ENCODE measurements around the gene IDH2.
"Not testable (repeated sequence)": the region's sequence is repeated elsewhere in the genome, so short reads cannot be mapped to it uniquely, and the experiment has no call there.

Gene IDH2

DNA sequence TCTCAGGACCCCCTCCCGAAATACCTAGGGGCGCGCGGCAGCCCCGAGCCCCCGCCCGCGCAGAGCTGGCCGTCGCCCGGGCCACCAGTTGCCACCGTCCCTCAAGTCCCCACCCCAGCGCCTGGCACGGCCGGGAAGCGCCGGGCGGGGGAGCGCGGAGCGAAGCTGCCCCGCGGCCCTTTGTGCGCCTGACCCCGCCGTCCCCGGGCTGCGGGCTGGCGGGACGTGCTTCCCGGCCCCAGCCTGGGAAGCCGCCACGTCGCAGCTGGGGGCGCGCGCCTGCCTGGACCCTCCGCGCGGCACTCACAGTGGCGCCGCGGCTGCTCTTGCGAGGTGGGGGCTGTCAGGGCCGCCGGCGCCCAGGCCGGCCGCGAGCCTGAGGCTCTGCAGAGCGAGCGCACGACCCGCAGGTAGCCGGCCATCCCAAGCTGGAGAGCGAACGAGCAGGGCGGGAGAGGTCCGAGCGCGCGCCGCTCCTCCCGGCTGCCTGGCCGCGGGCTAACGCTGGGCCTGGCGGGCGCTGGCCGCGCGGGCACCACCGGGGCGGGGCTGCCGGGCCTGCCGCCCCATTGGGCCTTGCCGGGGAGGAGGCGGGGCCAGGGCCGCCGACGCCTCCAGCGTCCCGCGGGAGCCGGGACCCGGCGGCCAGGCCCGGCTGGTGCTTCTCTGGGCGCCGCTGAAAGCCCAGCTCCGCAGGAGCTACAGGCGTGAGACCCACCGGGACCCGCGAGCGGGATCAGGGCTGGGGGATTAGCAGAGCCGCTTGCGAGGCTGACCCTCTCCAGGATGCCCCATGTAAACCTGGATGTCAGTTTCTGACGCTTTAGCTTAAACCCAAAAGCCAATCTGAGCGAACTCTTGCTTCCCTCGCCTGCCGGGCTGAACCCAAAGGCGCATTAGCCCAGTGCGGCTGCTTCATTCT, at the start of gene IDH2:
Gene IDH2, minus strand, starts transcription at position 500 of the 922 bp plus-strand sequence. Its CDS starts 78 bp downstream, at position 422.
- DNase-seq, result peak; percentile 74

DNA sequence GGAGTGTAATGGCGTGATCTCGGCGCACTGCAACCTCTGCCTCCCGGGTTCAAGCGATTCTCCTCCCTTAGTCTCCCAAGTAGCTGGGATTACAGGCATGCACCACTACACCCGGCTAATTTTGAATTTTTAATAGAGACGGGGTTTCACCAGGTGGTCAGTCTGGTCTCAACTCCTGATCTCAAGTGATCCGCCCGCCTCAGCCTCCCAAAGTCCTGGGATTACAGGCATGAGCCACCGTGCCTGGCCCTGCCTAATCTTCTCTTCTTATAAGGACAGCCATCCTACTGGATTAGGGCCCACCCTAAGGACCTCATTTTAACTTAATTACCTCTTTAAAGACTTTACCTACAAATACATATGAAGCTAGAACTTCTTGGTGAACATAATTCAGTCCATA, 48.3 kb upstream of the IDH2 start:
- not testable (repeated sequence) for DNase-seq

DNA sequence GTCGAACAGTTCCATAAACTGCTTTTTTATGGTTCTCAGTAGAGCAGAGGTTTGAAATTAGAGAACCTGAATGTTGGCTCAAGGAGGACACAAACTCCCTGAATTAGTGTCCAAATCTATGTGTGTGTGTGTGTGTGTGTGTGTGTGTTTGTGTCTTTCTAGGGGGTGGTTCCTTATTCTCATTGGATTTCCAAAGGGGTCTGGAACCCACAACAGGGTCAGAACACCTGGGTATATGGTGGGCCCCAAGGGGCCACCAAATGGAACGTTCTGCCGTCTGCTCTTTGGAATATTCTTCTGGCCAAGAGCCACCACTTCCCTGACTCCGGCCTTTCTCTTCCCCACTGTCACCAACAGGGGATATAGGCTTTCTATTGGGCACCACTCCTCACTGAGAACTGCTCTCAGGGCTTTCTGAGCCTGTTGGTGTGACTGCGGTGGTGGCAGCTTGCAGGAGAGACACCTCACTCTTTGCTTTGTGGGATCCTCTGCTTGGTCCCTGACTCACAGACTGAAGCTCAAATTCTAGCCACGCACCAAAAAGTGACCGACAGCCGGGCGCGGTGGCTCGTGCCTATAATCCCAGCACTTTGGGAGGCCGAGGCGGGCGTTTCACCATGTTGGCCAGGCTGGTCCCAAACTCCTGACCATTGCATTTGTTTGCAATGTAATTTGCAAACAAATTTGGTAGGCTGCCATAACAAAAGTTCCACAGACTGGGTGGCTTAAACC, 47.5 kb upstream of the IDH2 start:
- DNase-seq, result no peak

DNA sequence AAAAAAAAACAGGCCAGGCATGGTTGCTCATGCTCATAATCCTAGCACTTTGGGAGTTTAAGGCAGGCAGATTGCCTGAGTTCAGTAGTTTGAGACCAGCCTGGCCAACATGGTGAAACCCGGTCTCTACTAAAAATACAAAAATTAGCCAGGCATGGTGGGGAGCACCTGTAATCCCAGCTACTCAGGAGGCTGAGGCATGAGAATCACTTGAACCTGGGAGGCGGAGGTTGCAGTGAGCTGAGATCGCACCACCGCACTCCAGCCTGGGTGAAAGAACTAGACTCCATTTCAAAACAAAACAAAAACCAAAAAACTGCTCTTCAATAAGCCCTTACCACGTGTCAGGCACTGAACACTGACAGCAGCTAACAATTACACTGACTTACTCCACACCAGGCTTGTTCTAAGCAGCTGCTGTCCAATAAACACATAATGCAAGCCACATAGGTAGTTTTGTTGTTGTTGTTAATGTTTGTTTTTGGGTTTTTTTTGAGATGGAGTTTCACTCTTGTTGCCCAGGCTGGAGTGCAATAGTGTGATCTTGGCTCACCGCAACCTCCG, 44.0 kb upstream of the IDH2 start:
- DNase-seq, result not testable (repeated sequence)

DNA sequence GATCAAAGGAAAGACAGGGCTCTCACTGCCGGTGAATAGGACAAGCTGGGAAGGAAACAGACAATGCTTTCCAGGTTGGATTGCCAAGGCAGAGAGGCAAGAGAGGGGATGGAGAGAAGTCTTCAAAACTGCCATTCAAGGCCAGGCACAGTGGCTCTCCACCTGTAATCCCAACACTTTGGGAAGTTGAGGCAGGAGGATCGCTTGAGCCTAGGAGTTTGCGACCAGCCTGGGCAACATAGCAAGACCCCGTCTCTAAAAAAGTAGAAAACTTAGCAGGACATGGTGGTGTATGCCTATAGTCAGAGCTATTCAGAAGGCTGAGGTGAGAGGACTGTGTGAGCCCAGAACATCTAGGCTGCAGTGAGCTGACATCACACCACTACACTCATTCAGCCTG, 43.5 kb upstream of the IDH2 start:
- DNase-seq, result no peak

DNA sequence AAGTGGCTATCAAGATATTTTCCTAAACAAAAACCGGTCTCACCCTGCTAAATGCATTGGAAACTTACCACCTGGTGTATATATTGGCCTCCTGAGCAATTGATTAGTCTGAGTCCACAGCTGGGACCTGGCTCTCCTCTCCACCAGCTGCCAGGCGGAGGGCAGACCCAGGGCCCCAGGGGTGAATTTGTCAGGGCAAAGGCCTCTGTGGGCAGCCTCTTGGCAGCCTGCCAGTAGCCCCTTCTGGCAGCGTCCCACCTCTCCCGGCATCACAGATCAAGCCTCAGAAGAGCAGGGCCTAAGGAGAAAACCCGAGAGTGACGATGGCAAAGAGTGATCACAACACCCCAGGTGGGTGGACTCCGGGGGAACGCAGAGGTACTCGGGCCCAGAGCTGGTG, 43.0 kb upstream of the IDH2 start:
- DNase-seq, result no peak

DNA sequence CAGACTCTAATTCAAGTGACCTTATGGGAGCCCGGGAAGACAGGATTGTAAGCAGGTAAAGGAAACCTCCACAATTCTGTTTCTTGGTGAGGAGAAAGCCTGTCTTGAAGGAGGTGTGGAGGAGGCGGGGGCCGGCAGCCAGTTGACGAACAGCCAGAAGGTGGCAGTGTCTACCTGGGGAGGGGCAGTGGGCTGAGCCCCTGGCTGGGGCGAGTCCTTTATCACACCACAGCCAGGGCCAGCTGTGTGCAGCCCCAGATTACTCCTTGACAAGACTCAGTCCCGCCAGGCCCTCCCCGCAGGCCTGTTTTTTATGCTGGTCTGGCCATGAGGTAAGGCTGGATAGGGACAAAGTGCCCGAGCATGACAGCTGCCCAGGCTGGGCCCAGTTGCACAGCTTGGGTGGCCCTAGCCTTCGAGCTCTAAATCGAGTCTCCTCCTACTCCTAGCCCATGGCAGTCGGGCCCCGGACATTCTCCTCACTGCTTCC, 40.9 kb upstream of the IDH2 start:
- no peak for DNase-seq

DNA sequence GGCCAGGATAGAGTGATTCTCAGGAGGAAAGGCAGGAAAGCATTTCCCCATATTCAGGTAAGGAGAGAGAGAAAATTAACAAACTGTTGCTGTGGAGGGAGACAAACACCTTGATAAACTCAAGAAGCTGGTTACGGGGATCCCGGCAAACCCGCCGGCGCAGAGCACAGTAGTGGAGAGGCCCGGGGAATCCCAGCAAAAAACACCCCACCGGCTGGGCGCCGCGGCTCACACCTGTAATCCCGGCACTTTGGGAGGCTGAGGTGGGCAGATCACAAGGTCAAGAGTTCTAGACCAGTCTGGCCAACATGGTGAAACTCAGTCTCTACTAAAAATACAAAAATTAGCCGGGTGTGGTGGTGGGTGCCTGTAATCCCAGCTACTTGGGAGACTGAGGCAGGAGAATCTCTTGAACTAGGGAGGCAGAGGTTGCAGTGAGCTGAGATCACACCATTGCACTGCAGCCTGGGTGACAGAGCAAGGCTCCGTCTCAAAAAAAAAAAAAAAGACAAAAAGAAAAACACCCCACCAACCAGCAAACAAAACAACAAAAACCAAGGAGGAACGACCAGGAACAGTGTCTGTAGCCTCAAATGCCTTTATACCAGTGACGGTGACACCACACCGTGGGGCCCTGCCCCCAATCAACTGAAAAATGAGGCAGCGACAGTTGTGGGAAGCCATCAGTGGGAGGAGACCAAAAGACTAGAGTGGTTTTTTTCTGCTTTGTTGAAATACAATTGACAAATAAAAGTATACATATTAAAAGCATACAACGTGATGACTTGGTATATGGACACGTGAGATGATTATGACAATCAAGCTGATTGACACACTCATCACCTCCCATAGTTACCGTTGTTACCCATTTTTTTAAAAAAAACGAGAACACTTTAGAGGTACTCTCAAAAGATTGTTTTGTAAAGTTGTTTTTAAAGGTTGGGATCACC, 40.2 kb upstream of the IDH2 start:
- DNase-seq, result no peak

DNA sequence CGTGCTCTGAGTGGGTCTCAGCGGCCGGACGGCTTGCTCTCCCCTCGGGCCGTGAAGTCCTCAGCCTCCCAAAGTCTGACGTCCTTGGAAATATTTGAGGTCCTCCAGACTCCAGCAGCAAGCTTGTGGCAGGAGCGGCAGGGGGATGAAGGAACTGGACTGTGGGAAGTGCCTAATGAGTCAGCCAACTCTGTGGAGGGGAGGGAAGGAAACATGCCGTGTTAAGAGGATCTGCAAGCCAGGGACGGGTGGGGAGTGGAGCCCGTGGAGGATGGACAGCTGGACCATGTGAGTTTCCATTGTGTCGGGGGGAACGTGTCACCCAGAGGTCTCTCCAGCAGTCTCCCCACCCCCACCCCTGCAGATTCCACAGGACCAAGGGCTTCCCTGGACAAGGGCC, 39.4 kb upstream of the IDH2 start:
- DNase-seq, result no peak

DNA sequence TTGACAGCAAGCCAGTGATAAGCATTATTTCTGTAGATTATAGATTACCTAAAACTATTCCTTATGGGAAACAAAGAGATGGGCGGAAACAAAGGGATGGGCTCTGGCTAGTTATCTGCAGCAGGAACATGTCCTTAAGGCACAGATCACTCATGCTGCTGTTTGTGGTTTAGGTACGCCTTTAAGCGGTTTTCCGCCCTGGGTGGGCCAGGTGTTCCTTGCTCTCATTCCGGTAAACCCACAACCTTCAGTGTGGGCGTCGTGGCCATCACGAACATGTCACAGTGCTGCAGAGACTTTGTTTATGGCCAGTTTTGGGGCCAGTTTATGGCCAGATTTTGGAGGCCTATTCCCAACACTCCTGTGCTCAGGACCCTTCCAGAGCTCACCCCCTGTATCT, 37.3 kb upstream of the IDH2 start:
- not testable (repeated sequence) for DNase-seq

DNA sequence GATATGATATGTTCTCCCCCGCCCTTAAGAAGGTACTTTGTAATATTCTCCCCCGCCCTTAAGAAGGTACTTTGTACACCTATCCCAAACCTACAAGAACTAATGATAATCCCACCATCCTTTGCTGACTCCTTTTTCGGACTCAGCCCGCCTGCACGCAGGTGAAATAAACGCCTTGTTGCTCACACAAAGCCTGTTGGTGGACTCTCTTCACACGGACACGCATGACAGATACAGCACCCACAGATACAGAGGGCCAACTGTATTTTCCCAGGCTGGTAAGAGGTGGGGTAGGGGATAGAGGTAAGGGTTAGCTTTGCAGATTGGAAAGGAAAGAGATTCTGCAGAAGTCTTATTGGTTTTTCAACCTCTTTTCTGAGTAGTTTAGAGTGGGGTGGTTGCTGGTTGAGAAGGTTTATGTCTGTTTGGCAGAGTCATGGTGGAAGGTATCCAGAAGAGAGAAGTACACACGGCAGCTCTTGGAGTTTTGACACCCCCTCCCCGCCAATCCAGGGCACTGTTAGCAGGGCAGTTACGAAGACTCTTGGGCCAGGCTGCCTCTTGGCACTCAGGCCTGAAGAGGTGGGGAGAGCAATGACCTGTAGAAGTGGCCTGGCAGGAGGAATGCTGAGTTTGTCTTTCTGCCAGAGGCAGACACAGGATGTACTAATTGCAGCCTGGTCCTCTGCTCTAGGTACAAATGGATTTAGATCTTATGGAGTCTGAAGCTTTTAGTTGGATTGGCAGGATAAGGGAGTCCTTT, 36.0 kb upstream of the IDH2 start:
- no peak for DNase-seq

DNA sequence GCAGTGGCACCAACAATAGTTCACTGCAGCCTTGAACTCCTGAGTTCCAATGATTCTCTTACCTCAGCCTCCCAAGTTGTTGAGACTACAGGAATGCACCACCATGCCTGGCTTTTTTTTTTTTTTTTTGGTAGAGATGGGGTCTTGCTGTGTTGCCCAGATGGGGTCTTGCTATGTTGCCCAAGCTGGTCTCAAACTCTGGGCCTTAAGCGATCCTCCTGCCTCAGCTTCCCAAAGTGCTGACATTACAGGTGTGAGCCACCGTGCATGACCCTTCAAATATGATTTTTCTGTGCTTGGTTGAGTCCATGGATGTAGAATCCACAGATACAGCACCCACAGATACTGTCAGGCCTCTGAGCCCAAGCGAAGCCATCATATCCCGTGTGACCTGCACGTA, 30.2 kb upstream of the IDH2 start:
- DNase-seq, result no peak

DNA sequence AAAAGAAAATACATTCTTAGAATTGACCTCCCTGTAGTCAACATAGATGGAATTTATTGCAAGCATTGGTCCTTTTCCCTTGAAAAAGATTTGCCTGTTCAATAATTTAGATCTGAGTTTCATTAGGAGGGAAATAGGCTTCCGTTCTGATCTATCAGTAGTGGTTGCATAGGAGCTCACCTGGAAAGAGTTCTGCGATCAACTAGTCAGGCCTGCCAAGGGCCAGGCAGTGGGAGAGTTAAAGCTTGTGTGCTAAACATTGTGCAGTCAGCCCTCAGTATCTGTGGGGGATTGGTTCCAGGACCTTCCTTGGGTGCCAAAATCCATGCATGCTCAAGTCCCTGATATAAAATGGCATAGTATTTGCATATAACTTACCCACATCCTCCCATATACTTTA, 29.6 kb upstream of the IDH2 start:
- DNase-seq, result no peak

DNA sequence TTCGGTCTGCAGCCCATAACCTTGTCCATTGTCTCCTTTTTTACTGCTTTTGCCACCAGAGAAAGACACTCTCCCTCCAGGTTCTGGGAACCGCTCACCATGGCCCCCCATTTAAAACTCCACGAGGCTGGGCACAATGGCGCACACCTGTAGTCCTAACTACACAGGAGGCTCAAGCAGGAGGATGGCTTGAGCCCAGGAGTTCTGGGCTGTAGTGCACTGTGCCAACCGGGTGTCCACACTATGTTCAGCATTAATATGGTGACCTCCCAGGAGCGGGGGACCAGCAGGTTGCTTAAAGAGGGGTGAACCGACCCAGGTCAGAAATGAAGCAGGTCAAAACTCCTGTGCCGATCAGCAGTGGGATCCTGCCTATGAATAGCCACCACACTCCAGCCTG, 28.0 kb upstream of the IDH2 start:
- no peak for DNase-seq

DNA sequence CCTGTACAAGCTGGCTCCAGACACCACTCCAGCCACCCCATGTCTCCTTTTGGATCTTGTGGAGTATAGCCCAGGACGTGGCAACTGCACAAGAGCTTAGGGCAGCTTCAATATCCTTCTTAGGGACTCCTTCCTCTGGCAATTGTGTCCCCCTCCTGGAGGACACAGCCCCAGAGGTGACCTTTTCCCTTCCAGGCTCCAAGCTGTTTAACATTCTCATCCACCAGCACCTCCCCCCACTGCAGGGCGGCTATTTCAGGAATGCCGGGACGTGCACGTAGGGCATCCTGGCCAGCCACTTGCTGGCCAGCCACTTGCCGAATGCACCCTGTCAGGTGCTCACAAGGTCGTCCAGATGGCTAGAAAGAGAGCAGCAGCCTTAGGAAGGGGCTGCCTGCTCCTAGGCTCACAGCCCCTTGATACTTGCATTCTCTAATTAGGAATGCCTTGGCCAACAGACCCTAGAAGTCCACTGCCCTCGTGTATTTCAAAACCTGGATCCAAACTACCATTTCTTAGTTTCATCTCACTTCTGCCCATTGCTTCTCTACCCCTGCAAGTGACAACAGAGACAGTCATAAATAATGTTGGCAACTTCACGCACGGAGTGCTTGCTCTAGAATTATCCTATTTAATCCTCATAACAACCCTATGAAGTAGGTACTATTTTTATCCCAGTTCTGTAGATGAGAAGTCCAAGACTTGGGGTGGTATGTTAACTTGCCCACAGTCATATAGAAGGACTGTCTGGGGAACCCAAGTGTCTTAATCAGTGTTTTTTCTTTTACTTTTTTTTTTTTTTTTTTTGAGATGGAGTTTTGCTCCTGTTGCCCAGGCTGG, 24.5 kb upstream of the IDH2 start:
- DNase-seq, result no peak

DNA sequence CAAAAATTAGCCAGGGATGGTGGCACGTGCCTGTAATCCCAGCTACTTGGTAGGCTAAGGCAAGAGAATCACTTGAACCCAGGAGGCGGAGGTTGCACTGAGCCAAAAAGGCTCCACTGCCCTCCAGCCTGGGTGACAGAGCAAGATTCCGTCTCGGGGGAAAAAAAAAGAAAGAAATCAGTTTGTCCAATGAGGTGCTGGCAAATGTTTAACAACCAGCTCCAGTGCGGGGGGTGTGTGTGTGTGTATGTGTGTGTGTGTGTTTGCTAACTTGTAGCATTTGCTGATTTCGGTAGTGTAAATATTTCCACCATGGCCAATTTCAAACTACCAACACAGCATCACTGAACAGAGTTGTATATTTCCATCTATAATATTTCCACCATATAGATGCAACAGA, 23.8 kb upstream of the IDH2 start:
- DNase-seq, result no peak

DNA sequence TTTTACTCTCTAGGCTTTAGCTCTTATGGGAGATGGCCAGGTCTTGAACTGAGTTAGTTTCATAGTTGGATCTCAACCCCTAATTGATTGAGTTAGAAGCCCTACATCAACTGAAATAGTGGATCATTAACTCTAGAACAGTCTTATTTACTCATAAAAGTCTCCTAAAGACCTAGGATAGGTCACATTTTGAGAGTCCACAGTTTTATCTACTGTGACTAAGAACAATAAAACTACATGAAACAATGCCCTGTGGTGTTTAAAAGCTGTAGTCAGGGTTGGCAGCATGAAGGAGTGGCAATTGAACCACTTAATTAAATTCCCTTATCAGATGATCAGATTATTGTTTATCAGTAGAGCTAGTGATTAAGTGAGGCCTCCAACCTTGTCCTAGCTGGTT, 22.2 kb upstream of the IDH2 start:
- no peak for DNase-seq

DNA sequence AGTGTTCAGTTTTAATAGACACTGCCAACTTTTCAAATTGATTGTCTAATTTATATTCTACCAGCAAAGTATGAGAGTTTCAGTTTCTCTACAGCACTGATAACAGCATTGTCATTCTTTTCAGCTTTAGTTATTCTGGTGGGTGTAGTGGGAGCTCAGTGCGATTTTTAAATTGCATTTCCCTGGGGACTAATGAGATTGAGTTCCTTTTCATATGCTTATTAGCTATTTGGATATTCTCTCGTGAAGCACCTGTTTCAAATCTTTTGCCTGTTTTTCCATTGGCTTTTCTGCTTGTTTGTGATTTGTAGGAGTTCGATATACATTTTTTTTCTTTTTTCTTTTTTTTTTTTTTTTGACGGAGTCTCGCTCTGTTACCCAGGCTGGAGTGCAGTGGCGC, 18.8 kb upstream of the IDH2 start:
- DNase-seq, result no peak

DNA sequence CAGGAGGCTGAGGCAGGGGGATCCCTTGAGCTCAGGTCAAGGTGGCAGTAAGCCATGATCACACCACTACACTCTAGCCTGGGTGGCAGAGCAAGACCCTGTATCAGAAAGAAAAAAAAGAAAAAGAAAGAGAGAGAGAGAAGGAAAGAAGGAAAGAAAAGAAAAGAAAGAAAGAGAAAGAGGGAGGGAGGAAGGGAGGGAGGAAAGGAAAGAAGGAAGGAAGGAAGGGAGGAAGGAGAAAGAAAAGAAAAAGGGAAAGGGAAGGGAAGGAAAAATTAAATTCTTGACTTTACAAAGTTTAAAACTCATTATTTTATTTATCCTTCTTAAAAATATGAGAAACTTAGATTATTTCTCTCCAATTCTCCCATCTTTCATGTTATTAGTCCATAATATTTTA, 17.1 kb upstream of the IDH2 start:
- no peak for DNase-seq

DNA sequence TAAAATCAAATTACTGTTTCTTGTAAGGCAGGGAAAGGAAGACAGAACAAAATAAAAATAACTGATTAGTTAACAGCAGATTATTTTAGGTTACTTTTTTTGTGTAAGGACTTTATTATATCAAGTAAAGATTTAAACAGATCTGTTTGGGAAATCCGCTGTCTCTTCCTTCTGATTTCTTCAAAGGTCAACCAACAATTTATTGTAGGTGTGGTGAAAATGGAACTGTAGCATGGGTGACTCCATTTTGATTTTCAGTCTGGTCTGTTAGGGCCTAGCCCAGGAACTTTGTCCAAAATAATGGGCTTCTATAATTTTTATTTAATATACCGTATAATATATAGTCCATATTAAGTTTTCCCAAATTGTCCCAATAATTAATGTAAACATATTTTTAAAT, 13.5 kb upstream of the IDH2 start:
- DNase-seq, result no peak

DNA sequence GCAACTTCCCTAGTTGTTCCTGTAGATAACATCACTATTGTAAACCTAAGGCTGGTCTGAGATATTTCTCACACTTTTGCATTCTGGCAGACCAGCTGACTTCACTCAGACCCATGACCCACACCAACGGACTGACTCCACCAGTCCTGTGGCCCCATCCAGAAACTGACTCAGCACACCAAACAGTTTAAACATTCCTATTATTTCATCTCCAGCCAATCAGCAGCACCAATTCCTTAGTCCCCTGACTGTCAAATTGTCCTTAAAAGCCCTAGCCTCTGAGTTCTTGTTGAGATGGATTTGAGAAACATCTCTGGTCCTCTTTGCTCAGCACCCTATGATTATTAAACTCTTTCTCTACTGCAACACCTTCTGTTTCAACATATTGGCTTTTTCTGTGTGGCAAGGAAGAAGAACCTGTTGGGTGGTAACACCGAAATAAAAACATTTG, 12.2 kb upstream of the IDH2 start:
- no peak for DNase-seq

Data from KG1 (cell line).